ENCODE data around the gene WNT7B. TPM values are rescaled to one million over a fixed set of nuclear protein-coding genes. Genes with fewer than 3 reads are reported as not detected.

The WNT7B gene
- total RNA-seq, 2 donors from 2014 or later: not detected

GRCh38 chr22:45923835-45924234 is 53.1 kb downstream of the WNT7B start:
- Mint-ChIP-seq H3K27me3 (no peaks in the 10 kb centered on the region), H3K4me3 (no peak overlapping the region), H3K4me1 (ENCODE audit: low read depth in 2 of 2) (no peaks in the 10 kb centered on the region), H3K27ac (no peak overlapping the region), H3K9me3 (no peaks in the 10 kb centered on the region), H3K36me3 (no peaks in the 10 kb centered on the region)
- DNase-seq (ENCODE audit: low spot score) (no peak), ATAC-seq (no peak)

- Mint-ChIP-seq H3K36me3 (no peaks in the 10 kb centered on the region), H3K27me3 (no peaks in the 10 kb centered on the region), H3K27ac (no peak overlapping the region), H3K4me3 (no peak overlapping the region), H3K9me3 (no peaks in the 10 kb centered on the region), H3K4me1 (ENCODE audit: low read depth in 2 of 2) (no peaks in the 10 kb centered on the region)
- ATAC-seq (no peak), DNase-seq (ENCODE audit: low spot score) (no peak)
Observed at GRCh38 chr22:45923212-45923611, 53.8 kb downstream of the WNT7B start.

- H3K9me3 Mint-ChIP-seq: no peaks in the 10 kb centered on the region
- no peaks in the 10 kb centered on the region for H3K4me1 Mint-ChIP-seq (ENCODE audit: low read depth in 2 of 2)
- H3K27me3 Mint-ChIP-seq: peaks cover 0 to 3% of the 10 kb centered on the region in 2 donors
- no peak for ATAC-seq
- no peak overlapping the region for H3K4me3 Mint-ChIP-seq
- no peak overlapping the region for H3K27ac Mint-ChIP-seq
- no peak for DNase-seq (ENCODE audit: low spot score)
- no peaks in the 10 kb centered on the region for H3K36me3 Mint-ChIP-seq
Observed at GRCh38 chr22:45922661-45923060, 54.3 kb downstream of the WNT7B start.

DNA sequence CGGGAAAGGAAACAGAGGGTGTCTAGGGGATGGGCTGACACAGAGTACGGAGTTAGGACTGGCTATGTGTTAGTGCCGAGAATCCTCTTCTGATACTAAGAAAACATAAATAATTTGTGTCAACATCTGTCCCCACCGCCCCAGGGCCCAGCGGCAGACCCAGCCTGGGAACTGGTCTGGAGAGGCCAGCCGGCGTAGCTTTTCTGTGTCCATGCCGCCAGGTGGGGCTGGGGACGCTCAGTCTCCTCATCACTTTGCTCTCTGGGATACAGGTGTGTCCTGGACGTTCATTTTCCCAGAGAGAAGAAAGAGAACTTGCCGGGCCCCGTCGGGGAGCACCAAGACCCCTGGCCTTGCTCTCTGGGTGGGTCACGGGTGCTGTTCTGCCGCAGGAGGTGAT is 54.7 kb downstream of the WNT7B start:
- Mint-ChIP-seq H3K4me1 (ENCODE audit: low read depth in 2 of 2) (no peaks in the 10 kb centered on the region), H3K36me3 (no peaks in the 10 kb centered on the region), H3K27ac (no peak overlapping the region), H3K4me3 (no peak overlapping the region), H3K27me3 (peaks cover 0 to 5% of the 10 kb centered on the region in 2 donors), H3K9me3 (no peaks in the 10 kb centered on the region)
- DNase-seq (ENCODE audit: low spot score) (no peak), ATAC-seq (no peak)

DNA sequence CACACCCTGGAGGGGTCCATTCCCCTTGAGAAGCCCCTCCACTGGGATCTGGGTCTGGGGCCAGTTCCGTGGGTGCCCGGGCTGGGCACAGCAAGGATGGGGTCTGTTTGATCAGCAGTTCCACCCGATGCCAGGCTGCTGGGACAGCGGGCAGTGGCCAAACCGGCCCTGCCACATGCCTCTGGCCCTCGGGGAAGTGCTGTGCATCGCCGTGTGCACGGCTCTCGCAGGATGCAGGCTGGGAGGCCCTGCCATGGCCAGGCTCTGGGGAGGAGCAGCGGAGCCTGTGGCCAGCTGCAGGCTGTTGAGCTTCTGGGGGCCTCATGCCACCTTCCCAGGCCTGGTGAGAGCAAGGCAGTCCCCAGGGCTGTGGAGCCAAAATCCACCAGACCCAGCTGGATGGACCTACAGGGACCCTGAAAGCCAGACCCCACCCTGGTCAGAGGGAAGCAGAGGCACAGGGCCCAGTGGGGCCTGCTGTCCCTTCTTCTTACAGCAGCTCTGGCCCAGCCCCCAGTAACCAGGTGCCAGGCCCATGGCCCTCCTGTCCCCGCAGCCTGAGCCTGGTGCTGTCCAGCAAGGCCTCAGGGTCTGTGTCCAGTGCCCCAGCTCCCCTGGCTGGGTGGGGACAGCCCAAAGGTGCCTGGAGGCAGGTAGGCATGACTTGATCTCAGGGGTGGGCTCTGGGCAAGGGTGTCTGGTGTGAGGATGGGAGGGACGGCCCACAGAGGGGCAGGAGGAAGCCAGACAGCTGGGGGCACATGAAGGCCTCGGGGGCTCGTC is 57.3 kb downstream of the WNT7B start:
- H3K4me3 Mint-ChIP-seq: no peak overlapping the region
- H3K27ac Mint-ChIP-seq: no peak overlapping the region
- H3K4me1 Mint-ChIP-seq (ENCODE audit: low read depth in 2 of 2): no peaks in the 10 kb centered on the region
- DNase-seq (ENCODE audit: low spot score): no peak
- H3K36me3 Mint-ChIP-seq: no peaks in the 10 kb centered on the region
- H3K9me3 Mint-ChIP-seq: no peaks in the 10 kb centered on the region
- no peak for ATAC-seq
- peaks cover 0 to 5% of the 10 kb centered on the region in 2 donors for H3K27me3 Mint-ChIP-seq

GRCh38 chr22:45918459-45919370 is 58.2 kb downstream of the WNT7B start:
- no peaks in the 10 kb centered on the region for H3K36me3 Mint-ChIP-seq
- no peaks in the 10 kb centered on the region for H3K4me1 Mint-ChIP-seq (ENCODE audit: low read depth in 2 of 2)
- ATAC-seq: no peak
- H3K27me3 Mint-ChIP-seq: peaks cover 0 to 5% of the 10 kb centered on the region in 2 donors
- H3K4me3 Mint-ChIP-seq: no peak overlapping the region
- H3K27ac Mint-ChIP-seq: no peak overlapping the region
- DNase-seq (ENCODE audit: low spot score): no peak
- no peaks in the 10 kb centered on the region for H3K9me3 Mint-ChIP-seq

GRCh38 chr22:45917700-45918458 is 59.1 kb downstream of the WNT7B start:
- Mint-ChIP-seq H3K4me1 (ENCODE audit: low read depth in 2 of 2) (no peaks in the 10 kb centered on the region), H3K36me3 (no peaks in the 10 kb centered on the region), H3K4me3 (no peak overlapping the region)

GRCh38 chr22:45917146-45917545 is 59.8 kb downstream of the WNT7B start:
- no peak for ATAC-seq
- no peak overlapping the region for H3K27ac Mint-ChIP-seq
- no peaks in the 10 kb centered on the region for H3K9me3 Mint-ChIP-seq

More at GRCh38 chr22:45917700-45918458, 59.1 kb downstream of the WNT7B start:
- no peaks in the 10 kb centered on the region for H3K9me3 Mint-ChIP-seq
- DNase-seq (ENCODE audit: low spot score) (no peak), ATAC-seq (no peak)
- H3K27me3 Mint-ChIP-seq: peaks cover 0 to 5% of the 10 kb centered on the region in 2 donors
- no peak overlapping the region for H3K27ac Mint-ChIP-seq

GRCh38 chr22:45916515-45916914 is 60.4 kb downstream of the WNT7B start:
- ATAC-seq: no peak
- H3K4me1 Mint-ChIP-seq (ENCODE audit: low read depth in 2 of 2): no peaks in the 10 kb centered on the region
- H3K27me3 Mint-ChIP-seq: peaks cover 0 to 5% of the 10 kb centered on the region in 2 donors
- H3K4me3 Mint-ChIP-seq: no peak overlapping the region
- no peaks in the 10 kb centered on the region for H3K36me3 Mint-ChIP-seq
- no peak for DNase-seq (ENCODE audit: low spot score)
- no peaks in the 10 kb centered on the region for H3K9me3 Mint-ChIP-seq
- H3K27ac Mint-ChIP-seq: no peak overlapping the region

More at GRCh38 chr22:45917146-45917545, 59.8 kb downstream of the WNT7B start:
- H3K27me3 Mint-ChIP-seq: peaks cover 0 to 5% of the 10 kb centered on the region in 2 donors
- H3K4me1 Mint-ChIP-seq (ENCODE audit: low read depth in 2 of 2): no peaks in the 10 kb centered on the region
- no peaks in the 10 kb centered on the region for H3K36me3 Mint-ChIP-seq
- H3K4me3 Mint-ChIP-seq: no peak overlapping the region
- DNase-seq (ENCODE audit: low spot score): no peak

DNA sequence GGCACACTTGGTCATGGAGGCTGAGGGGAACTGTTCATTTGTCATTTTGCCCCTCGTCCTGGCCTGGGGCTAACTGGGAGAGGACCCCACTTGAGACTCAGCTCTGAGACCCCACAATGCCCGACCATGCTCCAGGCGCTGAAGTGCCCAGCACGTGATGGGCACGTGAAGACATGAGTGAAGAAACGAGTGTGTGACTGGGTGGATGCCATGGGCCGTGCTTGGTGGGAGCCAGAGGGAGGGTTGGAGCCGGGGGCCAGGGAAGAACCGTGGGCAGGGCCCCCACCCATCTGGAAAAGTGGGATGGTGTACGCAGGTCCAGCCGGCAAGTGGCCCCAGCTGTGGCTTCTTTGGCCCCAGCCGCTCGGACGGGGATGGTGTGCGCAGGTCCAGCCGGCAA is 61.1 kb downstream of the WNT7B start:
- Mint-ChIP-seq H3K4me1 (ENCODE audit: low read depth in 2 of 2) (no peaks in the 10 kb centered on the region), H3K27ac (no peak overlapping the region), H3K4me3 (no peak overlapping the region), H3K27me3 (peaks cover 0 to 5% of the 10 kb centered on the region in 2 donors), H3K36me3 (no peaks in the 10 kb centered on the region), H3K9me3 (no peaks in the 10 kb centered on the region)
- DNase-seq (ENCODE audit: low spot score) (no peak), ATAC-seq (no peak)

DNA sequence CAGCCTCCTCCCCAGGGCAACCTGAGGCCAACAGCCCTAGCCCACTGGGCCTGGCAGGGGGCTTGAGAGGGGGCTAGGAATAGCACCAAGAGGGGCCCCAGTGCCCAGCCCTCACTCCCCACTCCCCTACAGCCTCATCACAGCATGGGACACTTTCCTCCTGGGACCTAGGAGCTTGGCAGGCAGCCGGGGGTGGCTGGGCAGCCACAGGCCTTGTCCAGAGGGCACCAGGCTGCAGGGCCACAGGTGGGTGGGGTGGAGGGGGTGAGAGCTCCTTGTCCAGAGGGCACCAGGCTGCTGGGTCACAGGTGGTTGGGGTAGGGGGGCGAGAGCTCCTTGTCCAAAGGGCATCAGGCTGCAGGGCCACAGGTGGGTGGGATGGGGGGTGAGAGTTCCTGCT is 61.8 kb downstream of the WNT7B start:
- Mint-ChIP-seq H3K9me3 (no peaks in the 10 kb centered on the region), H3K36me3 (no peaks in the 10 kb centered on the region), H3K27me3 (peaks cover 0 to 5% of the 10 kb centered on the region in 2 donors), H3K4me3 (no peak overlapping the region), H3K4me1 (ENCODE audit: low read depth in 2 of 2) (no peaks in the 10 kb centered on the region), H3K27ac (no peak overlapping the region)
- ATAC-seq (no peak), DNase-seq (ENCODE audit: low spot score) (no peak)

DNA sequence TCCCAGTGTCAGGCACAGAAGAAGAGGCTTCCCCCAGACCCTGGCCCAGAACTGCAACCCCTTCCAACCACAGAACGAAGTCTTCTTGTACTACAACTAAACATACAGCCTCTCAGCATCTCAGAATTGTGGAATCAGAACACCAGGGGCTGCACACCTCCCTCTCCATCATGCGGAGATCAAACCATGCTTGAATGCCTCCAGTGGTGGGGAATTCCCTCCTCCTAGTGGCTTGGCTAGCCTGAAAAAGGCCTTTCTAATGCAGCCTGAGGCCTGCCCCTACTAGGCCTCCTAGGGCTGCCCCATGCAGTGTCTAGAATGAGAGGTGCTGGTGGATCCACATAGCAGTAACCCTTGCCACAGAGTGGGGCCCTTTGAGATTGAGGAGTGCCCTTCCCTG is 62.7 kb downstream of the WNT7B start:
- Mint-ChIP-seq H3K27ac (no peak overlapping the region), H3K36me3 (no peaks in the 10 kb centered on the region), H3K27me3 (peaks cover 0 to 5% of the 10 kb centered on the region in 2 donors), H3K4me3 (no peak overlapping the region), H3K4me1 (ENCODE audit: low read depth in 2 of 2) (no peaks in the 10 kb centered on the region), H3K9me3 (no peaks in the 10 kb centered on the region)
- DNase-seq (ENCODE audit: low spot score) (no peak), ATAC-seq (no peak)

- H3K9me3 Mint-ChIP-seq: no peaks in the 10 kb centered on the region
- no peak overlapping the region for H3K4me3 Mint-ChIP-seq
- no peak overlapping the region for H3K27ac Mint-ChIP-seq
- no peaks in the 10 kb centered on the region for H3K4me1 Mint-ChIP-seq (ENCODE audit: low read depth in 2 of 2)
- ATAC-seq (no peak), DNase-seq (ENCODE audit: low spot score) (no peak)
- H3K36me3 Mint-ChIP-seq: no peaks in the 10 kb centered on the region
- peaks cover 0 to 5% of the 10 kb centered on the region in 2 donors for H3K27me3 Mint-ChIP-seq
Observed at GRCh38 chr22:45912910-45913309, 64.1 kb downstream of the WNT7B start.

All from natural killer cell treated with Interleukin-12 subunit alpha and Interleukin-12 subunit beta and Interleukin-15 and Interleukin-18, amount 100 ng/mL, for 72 hours (primary cell).